CD4-positive, alpha-beta memory T cell (primary cell): ENCODE data around the gene PGK2. TPM values are rescaled to one million over a fixed set of nuclear protein-coding genes. Genes with fewer than 3 reads are reported as not detected.
"Not testable (repeated sequence)": the region's sequence is repeated elsewhere in the genome, so short reads cannot be mapped to it uniquely, and the experiment has no call there.

Source experiments
- CTCF ChIA-PET: fragments of 350-600 bp; sonication (Branson Sonifier 250); formaldehyde crosslinking; loops from one replicate; lab custom pipeline; 2021; ENCODE audit warnings: inconsistent platforms; ENCODE audit not compliant: partially characterized antibody; lab: Charles Lee
- POLR2A ChIA-PET: fragments of 350-600 bp; sonication (Branson Sonifier 250); formaldehyde crosslinking; loops from one replicate; lab custom pipeline; 2021; ENCODE audit not compliant: partially characterized antibody; lab: Charles Lee
- DNase-seq, 5 donors: peaks; one replicate each; pipeline versions ENCODE4 v3.0.0 to v3.0.0-alpha.2; 2020 to 2022; ENCODE audit warnings: mixed read lengths in 1 of 5
- H3K27ac ChIP-seq: one replicate; pipeline ENCODE4 v1.7.0; 2013; ENCODE audit warnings: low read depth, low read length
- H3K27me3 ChIP-seq: 2 replicates; pipeline ENCODE4 v1.7.0; 2013; ENCODE audit warnings: mild to moderate bottlenecking, low read length, moderate library complexity; ENCODE audit not compliant: insufficient read depth
- H3K36me3 ChIP-seq: 2 replicates; pipeline ENCODE4 v1.7.0; 2013; ENCODE audit warnings: mild to moderate bottlenecking, low read length, moderate library complexity; ENCODE audit not compliant: insufficient read depth
- H3K4me1 ChIP-seq: 2 replicates; pipeline ENCODE4 v1.7.0; 2013; ENCODE audit warnings: mild to moderate bottlenecking, low read length, moderate library complexity; ENCODE audit not compliant: insufficient read depth
- H3K4me3 ChIP-seq, 2 donors: one replicate each; pipeline ENCODE4 v1.7.0; 2013; ENCODE audit warnings: low read length in 2 of 2, mild to moderate bottlenecking in 1 of 2
- H3K9me3 ChIP-seq, 2 donors: one replicate each; pipeline ENCODE4 v1.7.0; 2013; ENCODE audit warnings: low read length in 2 of 2, control low read depth in 1 of 2; ENCODE audit not compliant: control insufficient read depth in 1 of 2
- H3K27ac Mint-ChIP-seq, 7 donors: one replicate each; pipeline ENCODE4 v1.8.0; 2020 to 2021; ENCODE audit warnings: mixed read lengths in 7 of 7, mild to moderate bottlenecking in 6 of 7, inconsistent platforms in 3 of 7, moderate library complexity in 3 of 7
- H3K27me3 Mint-ChIP-seq, 2 donors: one replicate each; pipeline ENCODE4 v1.8.0; 2020 to 2021; ENCODE audit warnings: mixed read lengths in 2 of 2
- H3K36me3 Mint-ChIP-seq, 2 donors: one replicate each; pipeline ENCODE4 v1.8.0; 2020 to 2021; ENCODE audit warnings: mixed read lengths in 2 of 2, inconsistent platforms in 1 of 2, mild to moderate bottlenecking in 1 of 2
- H3K4me1 Mint-ChIP-seq, 4 donors: one replicate each; pipeline ENCODE4 v1.8.0; 2020 to 2021; ENCODE audit warnings: mixed read lengths in 4 of 4, mild to moderate bottlenecking in 1 of 4
- H3K4me3 Mint-ChIP-seq, 8 donors: one replicate each; pipeline ENCODE4 v1.8.0; 2020 to 2021; ENCODE audit warnings: mixed read lengths in 8 of 8, mild to moderate bottlenecking in 7 of 8, moderate library complexity in 6 of 8, inconsistent platforms in 3 of 8
- H3K9me3 Mint-ChIP-seq, 8 donors: one replicate each; pipeline ENCODE4 v1.8.0; 2020 to 2021; ENCODE audit warnings: mixed read lengths in 8 of 8, mild to moderate bottlenecking in 5 of 8, inconsistent platforms in 3 of 8, moderate library complexity in 1 of 8
- intact Hi-C: fragments of 100-400 bp; cut with micrococcal nuclease; formaldehyde crosslinking; loops from one replicate; pipeline ENCODE4 v1.15.1; 2023
- polyA plus RNA-seq, 2 donors: library from polyadenylated mRNA; unstranded; fragments of 300-500 nt; fragmentation: Illumina TruSeq; gene quantifications; one replicate each; pipeline ENCODE4 v1.2.3, GENCODE V29; 2021
- total RNA-seq, 2 experiments: library from RNA; stranded (reverse); gene quantifications; one replicate each; pipeline ENCODE4 v1.2.3, GENCODE V29; 2021

The PGK2 gene
- total and polyA plus RNA-seq, 4 experiments from 2014 or later = not detected

DNA sequence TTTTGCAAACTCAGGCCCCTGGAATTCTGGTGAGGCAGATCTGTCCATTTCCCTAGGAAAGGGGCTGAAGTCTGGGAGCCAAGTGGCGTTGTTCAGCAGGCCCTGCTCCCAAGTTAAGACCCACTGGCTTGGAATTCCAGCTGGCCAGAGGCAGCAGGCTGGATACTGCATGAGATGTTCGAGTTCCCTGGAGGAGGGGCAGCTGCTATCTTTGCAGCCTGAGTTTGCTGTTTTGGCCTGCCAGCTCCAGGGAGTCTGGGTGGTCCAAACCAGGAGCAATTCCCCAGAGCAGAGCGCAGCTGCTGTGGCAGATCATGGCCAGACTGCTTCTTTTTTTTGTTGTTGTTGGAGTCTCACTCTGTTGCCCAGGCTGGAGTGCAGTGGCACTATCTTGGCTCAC, 18.2 kb upstream of the PGK2 start:
- Histone ChIP-seq H3K27me3 (no peaks in the 10 kb centered on the region), H3K36me3 (no peaks in the 10 kb centered on the region), H3K4me3 (no peak overlapping the region), H3K9me3 (no peaks in the 10 kb centered on the region), H3K4me1 (no peaks in the 10 kb centered on the region), H3K27ac (no peak overlapping the region)
- Mint-ChIP-seq H3K36me3 (no peaks in the 10 kb centered on the region), H3K4me1 (no peaks in the 10 kb centered on the region), H3K4me3 (no peak overlapping the region), H3K27ac (no peak overlapping the region), H3K27me3 (no peaks in the 10 kb centered on the region), H3K9me3 (peaks cover 0 to 14% (median 5%) of the 10 kb centered on the region in 8 donors)
- CTCF ChIA-PET = no interaction called here
- intact Hi-C loops = no loop called here
- POLR2A ChIA-PET = no interaction called here
- DNase-seq = no peak

DNA sequence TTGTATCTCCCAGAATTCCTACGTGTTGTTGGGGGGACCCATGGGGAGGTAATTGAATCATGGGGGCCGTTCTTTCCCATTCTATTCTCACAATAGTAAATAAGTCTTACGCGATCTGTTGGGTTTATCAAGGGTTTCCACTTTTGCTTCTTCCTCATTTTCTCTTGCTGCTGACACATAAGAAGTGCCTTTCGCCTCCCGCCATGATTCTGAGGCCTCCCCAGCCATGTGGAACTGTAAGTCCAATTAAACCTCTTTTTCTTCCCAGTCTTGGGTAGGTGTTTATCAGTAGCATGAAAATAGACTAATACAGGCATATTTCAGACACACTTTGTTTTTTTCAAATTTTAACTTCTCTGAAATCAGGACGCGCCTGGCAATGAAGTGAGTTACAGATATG, 14.4 kb upstream of the PGK2 start:
- POLR2A ChIA-PET = no interaction called here
- H3K4me1 ChIP-seq = no peaks in the 10 kb centered on the region
- H3K4me3 ChIP-seq = no peak overlapping the region
- DNase-seq = no peak
- CTCF ChIA-PET = no interaction called here
- no peak overlapping the region for H3K27ac ChIP-seq
- Mint-ChIP-seq H3K36me3 (no peaks in the 10 kb centered on the region), H3K27ac (no peak overlapping the region), H3K4me3 (no peak overlapping the region), H3K4me1 (no peaks in the 10 kb centered on the region), H3K9me3 (peaks cover 0 to 9% (median 0%) of the 10 kb centered on the region in 8 donors), H3K27me3 (no peaks in the 10 kb centered on the region)
- H3K9me3 ChIP-seq = no peaks in the 10 kb centered on the region
- H3K36me3 ChIP-seq = no peaks in the 10 kb centered on the region
- intact Hi-C loops = no loop called here
- no peaks in the 10 kb centered on the region for H3K27me3 ChIP-seq

DNA sequence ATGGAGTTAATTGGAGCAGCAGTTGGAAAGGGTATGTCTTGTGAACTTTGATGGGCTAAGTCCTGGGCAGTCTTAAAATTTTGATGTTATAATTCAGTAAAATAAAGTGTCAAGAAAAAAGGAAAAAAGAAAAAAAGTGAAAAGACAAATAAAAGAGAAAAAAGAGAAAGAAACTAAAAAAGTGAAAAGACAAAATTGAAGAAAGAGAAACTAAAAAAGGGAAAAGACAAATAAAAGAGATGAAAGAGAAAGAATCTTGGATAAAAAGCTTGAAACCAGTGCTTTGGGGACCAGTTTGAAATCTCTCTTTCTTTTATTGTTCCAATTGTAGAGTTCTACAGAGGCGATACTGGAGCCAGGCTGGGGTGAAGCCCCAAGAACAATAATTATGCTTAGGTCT, 12.0 kb upstream of the PGK2 start:
- H3K27me3 Mint-ChIP-seq = no peaks in the 10 kb centered on the region
- no peak for DNase-seq
- ChIA-PET CTCF (no interaction called here), POLR2A (no interaction called here)
- no peak overlapping the region for H3K4me3 Mint-ChIP-seq
- H3K36me3 Mint-ChIP-seq = no peaks in the 10 kb centered on the region
- no peaks in the 10 kb centered on the region for H3K27me3 ChIP-seq
- H3K4me1 ChIP-seq = no peaks in the 10 kb centered on the region
- no peak overlapping the region for H3K27ac Mint-ChIP-seq
- H3K27ac ChIP-seq = no peak overlapping the region
- no peaks in the 10 kb centered on the region for H3K4me1 Mint-ChIP-seq
- H3K36me3 ChIP-seq = no peaks in the 10 kb centered on the region
- no peak overlapping the region for H3K4me3 ChIP-seq
- intact Hi-C loops = no loop called here
- H3K9me3 ChIP-seq = no peaks in the 10 kb centered on the region
- H3K9me3 Mint-ChIP-seq = peaks cover 0 to 6% (median 0%) of the 10 kb centered on the region in 8 donors

DNA sequence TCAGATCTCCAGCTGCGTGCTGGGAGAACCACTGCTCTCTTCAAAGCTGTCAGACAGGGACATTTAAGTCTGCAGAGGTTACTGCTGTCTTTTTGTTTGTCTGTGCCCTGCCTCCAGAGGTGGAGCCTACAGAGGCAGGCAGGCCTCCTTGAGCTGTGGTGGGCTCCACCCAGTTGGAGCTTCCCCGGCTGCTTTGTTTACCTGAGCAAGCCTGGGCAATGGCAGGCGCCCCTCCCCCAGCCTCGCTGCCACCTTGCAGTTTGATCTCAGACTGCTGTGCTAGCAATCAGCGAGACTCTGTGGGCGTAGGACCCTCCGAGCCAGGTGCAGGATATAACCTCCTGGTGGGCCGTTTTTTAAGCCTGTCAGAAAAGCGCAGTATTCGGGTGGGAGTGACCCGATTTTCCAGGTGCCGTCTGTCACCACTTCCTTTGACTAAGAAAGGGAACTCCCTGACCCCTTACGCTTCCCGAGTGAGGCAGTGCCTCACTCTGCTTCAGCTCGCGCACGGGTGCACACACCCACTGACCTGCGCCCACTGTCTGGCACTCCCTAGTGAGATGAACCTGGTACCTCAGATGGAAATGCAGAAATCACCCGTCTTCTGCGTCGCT, 9.9 kb upstream of the PGK2 start:
- intact Hi-C loops, H3K4me3 ChIP-seq, H3K27me3 Mint-ChIP-seq, CTCF ChIA-PET, H3K27me3 ChIP-seq, H3K4me3 Mint-ChIP-seq, POLR2A ChIA-PET, DNase-seq, H3K4me1 Mint-ChIP-seq, H3K27ac Mint-ChIP-seq, H3K4me1 ChIP-seq, H3K36me3 ChIP-seq, H3K36me3 Mint-ChIP-seq, H3K9me3 Mint-ChIP-seq, H3K9me3 ChIP-seq, H3K27ac ChIP-seq: not testable (repeated sequence)

DNA sequence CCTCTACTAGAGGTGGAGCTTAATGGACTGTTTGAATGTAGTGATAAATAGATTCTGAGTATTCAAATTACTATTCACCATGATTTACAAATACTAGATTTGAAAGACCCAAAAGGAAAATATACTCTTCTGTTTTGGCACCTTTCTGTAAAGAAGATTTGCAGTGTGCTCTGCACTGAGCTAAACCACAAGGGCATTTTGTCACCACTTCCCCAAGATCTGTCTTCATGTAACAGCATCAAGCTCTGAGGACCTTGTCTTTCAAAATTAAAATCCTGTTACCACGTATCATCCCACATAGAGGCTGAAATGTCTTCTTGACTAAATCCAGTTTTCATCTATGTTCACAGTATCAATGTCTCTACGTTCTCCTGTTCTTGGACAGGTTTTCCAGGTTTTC, 3.3 kb upstream of the PGK2 start:
- Histone ChIP-seq H3K36me3 (no peaks in the 10 kb centered on the region), H3K4me3 (no peak overlapping the region), H3K27ac (no peak overlapping the region), H3K4me1 (no peaks in the 10 kb centered on the region), H3K27me3 (no peaks in the 10 kb centered on the region), H3K9me3 (no peaks in the 10 kb centered on the region)
- no peak for DNase-seq
- Mint-ChIP-seq H3K36me3 (no peaks in the 10 kb centered on the region), H3K9me3 (peaks cover 0 to 8% (median 3%) of the 10 kb centered on the region in 8 donors), H3K27ac (no peak overlapping the region), H3K4me1 (no peaks in the 10 kb centered on the region), H3K27me3 (no peaks in the 10 kb centered on the region), H3K4me3 (no peak overlapping the region)
- CTCF ChIA-PET = no interaction called here
- intact Hi-C loops = no loop called here
- POLR2A ChIA-PET = no interaction called here

GRCh38 chr6:49784272-49784671, 2.8 kb downstream of the PGK2 start:
- no peak overlapping the region for H3K27ac Mint-ChIP-seq
- Histone ChIP-seq H3K27ac (no peak overlapping the region), H3K27me3 (no peaks in the 10 kb centered on the region), H3K4me1 (no peaks in the 10 kb centered on the region), H3K4me3 (no peak overlapping the region), H3K9me3 (no peaks in the 10 kb centered on the region), H3K36me3 (no peaks in the 10 kb centered on the region)
- H3K4me3 Mint-ChIP-seq = no peak overlapping the region
- no peaks in the 10 kb centered on the region for H3K4me1 Mint-ChIP-seq
- H3K36me3 Mint-ChIP-seq = no peaks in the 10 kb centered on the region
- no peaks in the 10 kb centered on the region for H3K27me3 Mint-ChIP-seq
- peaks cover 0 to 10% (median 5%) of the 10 kb centered on the region in 8 donors for H3K9me3 Mint-ChIP-seq
- POLR2A ChIA-PET = no interaction called here
- intact Hi-C loops = no loop called here
- no peak for DNase-seq
- CTCF ChIA-PET = no interaction called here

DNA sequence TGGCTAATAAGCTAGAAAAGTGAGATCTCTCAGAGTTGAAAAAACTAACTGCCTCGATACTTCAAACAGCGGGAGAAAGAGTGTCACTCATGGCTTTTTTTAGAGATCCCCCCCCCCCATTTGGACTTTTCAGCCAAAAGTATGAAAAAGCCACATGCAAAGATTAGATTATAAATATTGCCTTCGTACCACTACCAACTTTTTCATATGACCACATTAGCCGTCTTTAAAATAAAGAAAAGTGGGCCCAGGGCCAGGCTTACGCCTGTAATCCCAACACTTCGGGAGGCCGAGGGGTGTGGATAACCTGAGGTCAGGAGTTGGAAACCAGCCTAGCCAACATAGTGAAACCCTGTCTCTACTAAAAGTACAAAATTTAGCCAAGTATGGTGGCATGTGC, 4.4 kb downstream of the PGK2 start:
- CTCF ChIA-PET = no interaction called here
- Mint-ChIP-seq H3K27me3 (no peaks in the 10 kb centered on the region), H3K27ac (no peak overlapping the region)

More for the DNA sequence above, 4.4 kb downstream of the PGK2 start:
- DNase-seq = no peak
- Histone ChIP-seq H3K27me3 (no peaks in the 10 kb centered on the region), H3K9me3 (no peaks in the 10 kb centered on the region), H3K4me3 (no peak overlapping the region), H3K36me3 (no peaks in the 10 kb centered on the region), H3K4me1 (no peaks in the 10 kb centered on the region), H3K27ac (no peak overlapping the region)
- H3K4me1 Mint-ChIP-seq = no peaks in the 10 kb centered on the region
- no peaks in the 10 kb centered on the region for H3K36me3 Mint-ChIP-seq
- intact Hi-C loops = no loop called here
- no peak overlapping the region for H3K4me3 Mint-ChIP-seq
- POLR2A ChIA-PET = interaction anchor here (0.7 kb wide), 1 partner anchor 15 kb away, joined by 3 read pairs; no protein-coding TSS in a partner anchor
- H3K9me3 Mint-ChIP-seq = peaks cover 0 to 10% (median 3%) of the 10 kb centered on the region in 8 donors
